Endothelial cell of umbilical vein (primary cell): ENCODE data around the gene NPPA. TPM values are rescaled to one million over a fixed set of nuclear protein-coding genes. Genes with fewer than 3 reads are reported as not detected.

Experiments
- BruUV-seq: library from RNA; stranded (reverse); fragments of 400-500 nt; replicated peaks from 2 replicates; lab custom pipeline; 2021; lab: Mats Ljungman, UMichigan
- CTCF ChIA-PET: fragments of 300-600, 350-600 bp; sonication (Branson Sonifier 250); formaldehyde crosslinking; loops from one replicate; lab custom pipeline; 2021; ENCODE audit warnings: antibody characterized with exemption, inconsistent platforms; lab: Charles Lee
- POLR2A ChIA-PET: fragments of 300-600, 350-600 bp; sonication (Branson Sonifier 250); formaldehyde crosslinking; loops from one replicate; lab custom pipeline; 2021; ENCODE audit warnings: antibody characterized with exemption, inconsistent platforms; lab: Charles Lee
- DNase-seq: peaks from one replicate; pipeline ENCODE4 v3.0.0-alpha.2; 2011; ENCODE audit warnings: low read depth, low spot score
- FAIRE-seq: peaks from 2 replicates; lab custom pipeline; 2011; peaks lifted over from hg19 to GRCh38; lab: Jason Lieb, UNC
- H2AFZ ChIP-seq: 2 replicates; pipeline ENCODE4 v1.6.0; 2012; ENCODE audit warnings: low read depth, low read length, control low read depth, inconsistent platforms
- H3K27ac ChIP-seq: 2 replicates; pipeline ENCODE4 v1.5.1; 2011; ENCODE audit warnings: low read depth, mild to moderate bottlenecking, control low read depth, low read length, moderate library complexity; ENCODE audit not compliant: insufficient read depth
- H3K27me3 ChIP-seq, 2 experiments: 2 replicates each; pipeline versions ENCODE4 v1.6.0 to v1.6.1; 2011; ENCODE audit warnings: low read length in 2 of 2, mixed read lengths in 1 of 2; ENCODE audit not compliant: control insufficient read depth in 2 of 2, insufficient read depth in 2 of 2
- H3K36me3 ChIP-seq, 2 experiments: 2 replicates in 1 of 2; 3 replicates in 1 of 2; pipeline ENCODE4 v1.5.1; 2011; ENCODE audit warnings: low read length in 2 of 2, mild to moderate bottlenecking in 1 of 2, moderate library complexity in 1 of 2; ENCODE audit not compliant: control insufficient read depth in 2 of 2, insufficient read depth in 2 of 2; ENCODE audit errors: extremely low read depth in 1 of 2
- H3K4me1 ChIP-seq: 3 replicates; pipeline ENCODE4 v1.5.1; 2011; ENCODE audit warnings: mild to moderate bottlenecking, low read length; ENCODE audit not compliant: control insufficient read depth, insufficient read depth; ENCODE audit errors: extremely low read depth
- H3K4me2 ChIP-seq: 2 replicates; pipeline ENCODE4 v1.6.1; 2011; ENCODE audit warnings: low read length, control low read depth, mixed read lengths; ENCODE audit not compliant: insufficient read depth
- H3K4me3 ChIP-seq, 3 experiments: fragments of 200-600 bp in 1 of 3; sonication (generic), shearing (Covaris generic) in 1 of 3; replicated peaks in 1 of 3; 2 replicates each; pipeline ENCODE4 v1.5.1; 2011 to 2016; ENCODE audit warnings: control low read depth in 3 of 3, low read length in 3 of 3, mild to moderate bottlenecking in 2 of 3, inconsistent platforms in 1 of 3, low read depth in 1 of 3, moderate library complexity in 1 of 3; ENCODE audit not compliant: insufficient read depth in 1 of 3
- H3K79me2 ChIP-seq: 2 replicates; pipeline ENCODE4 v1.6.0; 2012; ENCODE audit warnings: low read length, inconsistent platforms; ENCODE audit not compliant: control insufficient read depth, insufficient read depth
- H3K9ac ChIP-seq: replicated peaks from 2 replicates; pipeline ENCODE3; 2011; ENCODE audit warnings: low read length, control low read depth; ENCODE audit not compliant: insufficient read depth; ENCODE audit errors: extremely low read depth
- H3K9me1 ChIP-seq: replicated peaks from 3 replicates; pipeline ENCODE4 v1.6.0; 2011; ENCODE audit warnings: mild to moderate bottlenecking, low read length; ENCODE audit not compliant: control insufficient read depth, insufficient read depth; ENCODE audit errors: extremely low read depth
- H3K9me3 ChIP-seq: replicated peaks from 2 replicates; pipeline ENCODE4 v1.5.1; 2012; ENCODE audit warnings: low read length, inconsistent platforms; ENCODE audit not compliant: control insufficient read depth, insufficient read depth
- H4K20me1 ChIP-seq: replicated peaks from 2 replicates; pipeline ENCODE3; 2011; ENCODE audit warnings: mild to moderate bottlenecking, low read length; ENCODE audit not compliant: control insufficient read depth, insufficient read depth; ENCODE audit errors: extremely low read depth
- CTCF ChIP-seq, 2 donors: IDR thresholded peaks; 1 replicate in 1 of 2; 2 replicates in 1 of 2; pipeline ENCODE4 v1.5.1; 2011; ENCODE audit warnings: low read length in 2 of 2, mild to moderate bottlenecking in 2 of 2, moderate library complexity in 2 of 2, control low read depth in 1 of 2, inconsistent platforms in 1 of 2, low read depth in 1 of 2; ENCODE audit not compliant: insufficient read depth in 1 of 2; ENCODE audit errors: extremely low read depth in 1 of 2
- EZH2 ChIP-seq: IDR thresholded peaks from 2 replicates; pipeline ENCODE4 v1.6.1; 2012; ENCODE audit warnings: borderline replicate concordance, low read depth, mild to moderate bottlenecking, moderate library complexity, low read length, inconsistent platforms; ENCODE audit not compliant: severe bottlenecking
- FOS ChIP-seq: IDR thresholded peaks from 2 replicates; pipeline ENCODE4 v1.6.1; 2011; ENCODE audit warnings: mild to moderate bottlenecking, low read length, moderate library complexity, borderline replicate concordance; ENCODE audit not compliant: insufficient read depth
- GATA2 ChIP-seq: IDR thresholded peaks from 2 replicates; pipeline ENCODE4 v1.7.0; 2011; ENCODE audit warnings: low read depth, mild to moderate bottlenecking, moderate library complexity, mixed read lengths, low read length; ENCODE audit not compliant: insufficient read length, insufficient read depth
- JUN ChIP-seq: IDR thresholded peaks from 2 replicates; pipeline ENCODE4 v1.6.1; 2011; ENCODE audit warnings: borderline replicate concordance, low read depth; ENCODE audit not compliant: insufficient read length, insufficient read depth
- MAX ChIP-seq: IDR thresholded peaks from 2 replicates; pipeline ENCODE4 v1.6.1; 2011; ENCODE audit not compliant: insufficient read depth, insufficient read length
- MYC ChIP-seq: IDR thresholded peaks from one replicate; pipeline ENCODE4 v1.6.1; 2011; ENCODE audit warnings: mild to moderate bottlenecking, low read depth, low read length
- POLR2A ChIP-seq: IDR thresholded peaks from 2 replicates; pipeline ENCODE4 v1.6.1; 2012; ENCODE audit warnings: low read depth, mild to moderate bottlenecking, control low read depth, low read length
- POLR2AphosphoS5 ChIP-seq: IDR thresholded peaks from 2 replicates; pipeline ENCODE4 v1.6.1; 2012; ENCODE audit warnings: low read depth, mild to moderate bottlenecking, control low read depth, low read length, moderate library complexity; ENCODE audit not compliant: insufficient read depth
- dilution Hi-C: fragments of 300-500 bp; cut with MboI; formaldehyde crosslinking; loops from one replicate; pipeline ENCODE4 v1.15.0; 2019; ENCODE audit warnings: low sequenced_read_pairs; ENCODE audit not compliant: extremely low pct_ligation_motif_present
- intact Hi-C: fragments of 100-400 bp; cut with micrococcal nuclease; formaldehyde crosslinking; loops from one replicate; pipeline ENCODE4 v1.10.0; 2022
- polyA plus RNA-seq, 4 experiments: library from polyadenylated mRNA; depleted of rRNA in 3 of 4; stranded (reverse) in 3 of 4; unstranded in 1 of 4; fragments of >200 nt; gene quantifications; 2 replicates each; pipeline versions ENCODE4 v1.2.1 to v1.2.3, GENCODE V29; 2011 to 2012; ENCODE audit warnings: missing spikeins in 1 of 4
- total RNA-seq: library from RNA; stranded (reverse); gene quantifications from 2 replicates; pipeline ENCODE4 v1.2.3, GENCODE V29; 2021

The NPPA gene
- total and polyA plus RNA-seq, 2 donors (not counting 3 experiments of a cell fraction or from before 2014, with no cell fraction given) = not detected

- ChIA-PET POLR2A (interaction anchor here (0.5 to 1.5 kb wide), 2 partner anchors 30 to 70 kb away, joined by 3 read pairs; no protein-coding TSS in a partner anchor), CTCF (interaction anchor here (0.6 to 1.0 kb wide), 2 partner anchors 11 to 15 kb away, joined by 3 read pairs; no protein-coding TSS in a partner anchor)
- Histone ChIP-seq H3K79me2 (no peaks in the 10 kb centered on the region), H3K27ac (no peak overlapping the region), H3K27me3 (no peaks in the 10 kb centered on the region), H3K9me1 (no peaks in the 10 kb centered on the region), H3K9ac (no peak overlapping the region), H3K4me3 (no peak overlapping the region), H3K4me2 (no peak overlapping the region), H4K20me1 (no peaks in the 10 kb centered on the region), H3K4me1 (no peaks in the 10 kb centered on the region), H3K36me3 (no peaks in the 10 kb centered on the region), H3K9me3 (no peaks in the 10 kb centered on the region), H2AFZ (no peak overlapping the region)
- FAIRE-seq = no peak
- intact Hi-C loops (no loop called here), dilution Hi-C loops (no loop called here)
- DNase-seq = no peak
- no TSS peak for BruUV-seq
- no peak for TF ChIP-seq POLR2AphosphoS5
- no peak for TF ChIP-seq GATA2
- TF ChIP-seq JUN = no peak
- no peak for TF ChIP-seq POLR2A
- TF ChIP-seq MAX = no peak
- no peak for TF ChIP-seq CTCF (IDR thresholded peaks at IDR 0.05; ENCODE audit: extremely low read depth in 1 of 2, insufficient read depth in 1 of 2, low read depth in 1 of 2, low read length in 2 of 2)
- no peak for TF ChIP-seq MYC
- no peak for TF ChIP-seq FOS
- TF ChIP-seq EZH2 = no peak
These were observed 30.7 kb upstream of the NPPA start for GRCh38 chr1:11878081-11878890.
